ENCODE data around the gene GALNT7.

DNA sequence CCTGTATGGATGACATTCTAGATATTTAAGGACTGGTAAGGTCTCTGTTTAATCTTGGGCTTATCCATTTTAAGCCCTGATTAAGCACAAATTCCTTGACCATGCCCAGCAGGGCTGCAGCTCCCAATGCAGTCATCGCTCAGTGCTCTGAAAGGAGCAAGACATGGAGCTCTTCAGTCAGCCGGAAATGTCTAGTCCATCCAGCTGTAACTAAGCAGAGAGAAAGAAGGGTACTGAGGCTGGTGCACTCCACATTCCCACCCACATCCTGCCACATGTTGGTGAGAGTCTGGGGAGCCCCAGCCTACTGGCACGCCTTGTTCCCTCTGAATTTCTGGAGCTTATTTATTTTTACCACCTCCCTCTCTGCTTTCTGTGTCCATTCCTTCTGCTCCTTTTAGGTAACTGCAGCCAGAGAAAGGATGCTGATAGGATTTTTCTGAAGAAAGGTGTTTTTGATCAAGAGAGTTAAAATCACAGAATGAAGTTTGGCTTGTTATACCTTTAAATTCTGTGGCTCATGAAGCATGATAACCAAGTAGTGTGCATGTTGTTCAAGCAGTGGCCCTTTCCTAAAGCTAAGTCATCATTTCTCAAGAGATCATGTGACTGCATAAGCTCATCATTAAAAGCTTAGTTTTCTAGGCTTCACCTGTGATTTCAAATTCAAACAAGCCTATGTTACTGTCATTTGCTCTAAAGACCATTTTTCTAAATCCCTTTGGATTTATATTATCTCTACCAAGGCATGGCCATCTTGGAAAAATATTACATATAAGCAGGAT is 74.0 kb downstream of the GALNT7 start:
- TF ChIP-seq, protein P1, sequence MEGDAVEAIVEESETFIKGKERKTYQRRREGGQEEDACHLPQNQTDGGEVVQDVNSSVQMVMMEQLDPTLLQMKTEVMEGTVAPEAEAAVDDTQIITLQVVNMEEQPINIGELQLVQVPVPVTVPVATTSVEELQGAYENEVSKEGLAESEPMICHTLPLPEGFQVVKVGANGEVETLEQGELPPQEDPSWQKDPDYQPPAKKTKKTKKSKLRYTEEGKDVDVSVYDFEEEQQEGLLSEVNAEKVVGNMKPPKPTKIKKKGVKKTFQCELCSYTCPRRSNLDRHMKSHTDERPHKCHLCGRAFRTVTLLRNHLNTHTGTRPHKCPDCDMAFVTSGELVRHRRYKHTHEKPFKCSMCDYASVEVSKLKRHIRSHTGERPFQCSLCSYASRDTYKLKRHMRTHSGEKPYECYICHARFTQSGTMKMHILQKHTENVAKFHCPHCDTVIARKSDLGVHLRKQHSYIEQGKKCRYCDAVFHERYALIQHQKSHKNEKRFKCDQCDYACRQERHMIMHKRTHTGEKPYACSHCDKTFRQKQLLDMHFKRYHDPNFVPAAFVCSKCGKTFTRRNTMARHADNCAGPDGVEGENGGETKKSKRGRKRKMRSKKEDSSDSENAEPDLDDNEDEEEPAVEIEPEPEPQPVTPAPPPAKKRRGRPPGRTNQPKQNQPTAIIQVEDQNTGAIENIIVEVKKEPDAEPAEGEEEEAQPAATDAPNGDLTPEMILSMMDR (IDR thresholded peaks at IDR 0.05) = no peak
- no peak for TF ChIP-seq POLR2A (IDR thresholded peaks at IDR 0.05)

Measured in heart left ventricle (tissue), 13 donors.